GM12874 (cell line): Measurements from ENCODE around the gene FADS2.

Experiments
- TF ChIP-seq, protein P1 (sequence below): IDR thresholded peaks from 2 replicates; pipeline ENCODE4 v1.5.1; 2011; ENCODE audit warnings: low read depth, mild to moderate bottlenecking, control low read depth, low read length, moderate library complexity; ENCODE audit not compliant: insufficient read depth

FADS2 gene

DNA sequence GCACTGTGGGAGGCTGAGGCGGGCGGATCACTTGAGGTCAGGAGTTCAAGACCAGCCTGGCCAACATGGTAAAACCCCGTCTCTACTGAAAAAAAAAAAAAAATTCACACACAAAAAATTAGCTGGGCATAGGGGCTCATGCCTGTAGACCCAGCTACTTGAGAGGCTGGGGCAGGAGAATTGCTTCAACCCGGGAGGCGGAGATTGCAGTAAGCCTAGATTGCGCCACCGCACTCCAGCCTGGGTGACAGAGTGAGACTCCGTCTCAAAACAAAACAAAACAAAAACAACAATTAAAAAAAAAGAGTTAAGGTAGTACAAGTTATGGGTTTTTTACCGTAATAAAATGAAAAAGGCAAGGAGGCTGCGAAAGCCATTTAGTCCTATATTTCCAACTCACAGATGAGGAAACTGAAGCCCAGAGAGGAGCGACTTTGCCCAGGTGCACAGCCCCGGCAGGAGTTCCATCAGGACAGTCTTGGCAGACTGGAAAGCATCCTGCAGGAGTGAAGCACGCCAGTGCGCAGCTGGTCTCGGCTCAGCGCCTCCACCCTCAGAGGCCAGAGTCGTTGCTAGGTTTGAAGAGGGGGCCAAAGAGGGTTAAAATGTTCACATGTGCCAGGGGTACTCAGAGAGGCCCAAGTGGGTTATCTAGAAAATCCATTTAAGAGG lies 67.1 kb downstream of the FADS2 start:
- TF ChIP-seq, protein P1, sequence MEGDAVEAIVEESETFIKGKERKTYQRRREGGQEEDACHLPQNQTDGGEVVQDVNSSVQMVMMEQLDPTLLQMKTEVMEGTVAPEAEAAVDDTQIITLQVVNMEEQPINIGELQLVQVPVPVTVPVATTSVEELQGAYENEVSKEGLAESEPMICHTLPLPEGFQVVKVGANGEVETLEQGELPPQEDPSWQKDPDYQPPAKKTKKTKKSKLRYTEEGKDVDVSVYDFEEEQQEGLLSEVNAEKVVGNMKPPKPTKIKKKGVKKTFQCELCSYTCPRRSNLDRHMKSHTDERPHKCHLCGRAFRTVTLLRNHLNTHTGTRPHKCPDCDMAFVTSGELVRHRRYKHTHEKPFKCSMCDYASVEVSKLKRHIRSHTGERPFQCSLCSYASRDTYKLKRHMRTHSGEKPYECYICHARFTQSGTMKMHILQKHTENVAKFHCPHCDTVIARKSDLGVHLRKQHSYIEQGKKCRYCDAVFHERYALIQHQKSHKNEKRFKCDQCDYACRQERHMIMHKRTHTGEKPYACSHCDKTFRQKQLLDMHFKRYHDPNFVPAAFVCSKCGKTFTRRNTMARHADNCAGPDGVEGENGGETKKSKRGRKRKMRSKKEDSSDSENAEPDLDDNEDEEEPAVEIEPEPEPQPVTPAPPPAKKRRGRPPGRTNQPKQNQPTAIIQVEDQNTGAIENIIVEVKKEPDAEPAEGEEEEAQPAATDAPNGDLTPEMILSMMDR, result no peak

DNA sequence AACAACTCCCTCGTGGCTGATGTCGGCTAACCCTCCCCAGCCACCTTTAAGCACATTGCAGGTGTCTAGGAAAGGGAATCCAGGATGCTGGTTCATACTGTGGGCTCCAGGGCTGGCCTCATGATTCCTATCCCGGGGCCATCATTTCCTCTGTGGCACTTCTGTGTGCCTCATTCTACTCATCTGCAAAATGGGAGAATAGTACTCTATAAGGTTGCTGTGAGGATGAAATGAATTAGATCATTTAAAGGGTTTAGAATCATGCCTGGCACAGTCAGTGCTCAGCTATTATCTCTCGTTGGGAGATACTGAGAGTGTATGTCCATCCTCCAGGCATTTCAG lies 67.6 kb downstream of the FADS2 start:
- TF ChIP-seq, protein P1, result no peak

DNA sequence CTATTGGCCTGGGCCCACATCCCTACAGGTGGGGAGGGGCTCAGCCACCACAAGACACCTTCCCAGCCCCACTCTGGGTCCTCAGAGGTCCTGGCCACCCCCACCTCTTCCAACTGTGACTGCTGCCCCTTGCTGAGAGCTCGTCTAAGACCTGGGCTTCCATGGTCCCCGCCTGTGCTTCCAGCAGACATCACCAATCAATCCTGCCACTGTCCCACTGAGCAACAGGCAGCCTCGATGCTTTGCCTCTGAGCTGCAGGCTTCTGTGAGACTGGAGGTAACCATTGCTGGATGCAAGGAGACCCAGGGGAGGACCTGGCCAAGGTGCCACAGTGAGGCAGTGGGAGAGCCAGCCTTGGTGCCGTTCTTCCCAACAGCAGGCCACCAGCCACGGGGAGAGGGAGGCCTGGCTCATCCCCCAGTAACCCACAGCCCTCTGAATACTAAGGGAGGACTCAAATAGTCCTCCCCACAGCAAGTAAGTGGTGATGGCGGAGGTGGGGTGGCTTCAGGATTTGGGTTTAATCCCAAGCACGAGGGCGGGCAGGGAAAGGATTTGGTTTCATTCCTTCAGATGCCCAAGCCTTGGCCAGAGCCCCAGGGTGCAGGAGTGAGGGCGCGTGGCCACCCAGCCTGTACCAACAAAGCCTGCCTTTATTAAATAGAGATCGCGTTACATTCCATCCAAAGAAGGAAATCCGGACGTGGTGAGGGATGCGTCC lies 68.7 kb downstream of the FADS2 start:
- TF ChIP-seq, protein P1, result no peak

DNA sequence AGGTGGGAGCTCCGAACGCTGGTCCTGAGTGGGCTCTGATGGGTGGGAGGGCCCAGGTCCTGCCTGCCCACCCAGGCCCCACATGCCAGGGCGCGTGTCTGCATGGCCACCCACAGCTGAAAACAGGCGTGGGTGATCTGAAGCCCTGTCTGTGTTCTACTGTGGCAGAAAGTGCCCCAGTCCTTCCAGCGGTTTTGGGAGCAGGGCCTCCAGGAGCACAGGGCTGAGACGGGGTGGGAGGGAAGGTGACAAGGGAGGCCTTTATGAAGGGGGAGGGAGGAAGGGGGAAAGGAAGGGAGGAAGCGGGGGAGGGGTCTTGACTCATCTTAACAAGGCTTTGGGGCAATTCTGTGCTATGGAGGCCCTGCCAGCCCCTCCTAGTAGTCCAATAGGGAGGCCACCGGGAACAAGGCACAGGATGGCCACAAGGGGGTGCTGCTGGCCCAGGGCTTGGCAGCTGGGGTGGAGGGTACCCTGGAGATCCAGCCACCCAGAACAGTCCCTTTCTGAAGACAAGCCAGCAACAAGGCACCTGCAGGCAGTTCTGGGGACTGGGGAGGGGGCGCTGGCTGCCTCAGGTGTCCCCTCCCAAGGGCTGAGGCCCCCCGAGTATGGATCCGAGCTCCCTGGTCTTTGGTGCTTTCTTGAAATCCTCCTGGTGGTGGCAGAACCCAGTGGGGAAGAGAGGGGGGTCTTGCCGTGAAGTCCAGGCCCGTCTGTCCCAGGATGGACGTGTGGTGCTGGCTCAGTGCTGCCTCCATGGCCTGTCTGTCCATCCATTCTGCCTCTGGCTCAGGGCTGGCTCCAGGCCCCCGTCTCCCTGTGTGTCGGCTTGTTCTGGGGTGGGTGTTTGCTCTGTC lies 69.5 kb downstream of the FADS2 start:
- TF ChIP-seq, protein P1, result peak; percentile 92

DNA sequence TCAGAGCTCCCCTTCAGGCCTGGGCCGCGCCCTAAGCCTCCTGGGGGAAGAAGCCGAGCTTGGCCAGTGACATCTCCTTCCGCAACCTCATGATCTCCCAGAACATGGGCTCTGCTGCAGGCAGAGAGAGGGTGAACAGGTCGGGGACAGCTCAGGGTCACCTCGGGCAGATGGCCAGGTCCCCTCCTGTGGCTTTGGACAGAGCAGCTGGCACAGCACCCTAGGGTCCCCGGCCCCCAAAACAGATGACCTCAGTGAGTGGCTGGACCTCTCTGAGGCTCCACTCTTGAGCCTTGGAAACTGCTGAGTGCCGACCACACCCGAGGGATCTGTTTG lies 70.1 kb downstream of the FADS2 start:
- TF ChIP-seq, protein P1, result no peak

DNA sequence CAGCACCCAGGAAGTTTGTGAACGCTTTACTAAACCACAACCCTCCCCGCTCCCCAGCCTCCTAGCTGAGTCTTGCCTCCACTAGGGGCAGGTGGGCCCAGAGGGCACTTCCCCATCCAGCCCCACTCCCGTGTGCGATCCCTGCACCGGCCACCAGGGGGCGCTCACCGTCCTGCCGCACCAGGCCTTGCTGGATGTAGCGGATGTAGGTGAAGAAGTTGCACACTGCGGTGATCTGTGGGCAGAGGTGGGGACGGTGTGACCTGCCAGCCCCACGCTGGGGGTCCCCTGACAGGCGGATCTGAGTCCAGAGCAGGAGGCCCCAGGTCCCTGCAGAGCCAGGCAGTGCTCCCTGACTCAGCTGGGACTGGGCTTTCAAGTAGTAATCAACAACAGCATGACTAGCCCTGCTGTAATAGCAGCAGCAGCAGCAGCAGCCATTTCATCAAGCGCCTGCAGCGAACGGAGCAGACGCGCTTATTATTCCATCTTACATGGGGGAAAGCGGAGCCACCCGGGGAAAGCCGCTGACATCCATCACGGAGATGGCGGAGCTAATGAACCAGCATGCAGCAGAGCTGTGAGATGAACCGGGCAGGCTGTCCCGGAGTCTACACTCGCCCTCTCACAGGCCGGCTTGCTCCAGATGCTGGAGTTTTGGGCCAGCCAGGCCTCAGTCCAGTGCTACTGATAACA lies 71.2 kb downstream of the FADS2 start:
- TF ChIP-seq, protein P1, result peak; percentile 100

DNA sequence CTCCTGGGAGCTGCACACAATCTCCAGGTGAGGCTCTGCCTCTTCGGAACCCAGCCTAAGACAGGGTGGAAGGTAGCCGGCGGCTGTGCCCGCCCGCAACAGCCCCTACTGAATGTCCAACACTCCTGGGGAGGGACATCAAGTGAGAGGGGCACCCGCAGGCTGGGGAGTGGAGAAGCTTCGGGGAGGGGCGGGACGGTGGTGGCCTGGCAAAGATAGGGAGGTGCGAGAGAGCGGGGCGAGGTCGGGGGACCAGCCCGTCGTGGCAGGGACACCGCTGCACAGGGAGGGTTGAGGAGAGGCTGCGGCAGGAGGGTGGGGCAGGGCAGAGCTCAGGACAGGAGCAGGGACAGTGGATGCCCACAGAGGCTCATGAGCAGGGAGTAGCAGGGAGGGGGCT lies 72.2 kb downstream of the FADS2 start:
- TF ChIP-seq, protein P1, result no peak
